GM15510 (cell line): ENCODE results near the gene CMC2.

Experiments used
- POLR2A ChIP-seq: IDR thresholded peaks from 3 replicates; pipeline ENCODE4 v1.6.1; 2011; ENCODE audit warnings: borderline replicate concordance; ENCODE audit not compliant: insufficient read length; ENCODE audit errors: extremely low read depth

CMC2 gene

GRCh38 chr16:80992676-80993293, 13.9 kb downstream of the CMC2 start:
- no peak for TF ChIP-seq POLR2A

- no peak for TF ChIP-seq POLR2A
Measured at GRCh38 chr16:80991792-80992430, 14.8 kb downstream of the CMC2 start.

GRCh38 chr16:80990978-80991377, 15.7 kb downstream of the CMC2 start:
- TF ChIP-seq POLR2A, result no peak

GRCh38 chr16:80990577-80990976, 16.1 kb downstream of the CMC2 start:
- no peak for TF ChIP-seq POLR2A

GRCh38 chr16:80989801-80990200, 16.9 kb downstream of the CMC2 start:
- no peak for TF ChIP-seq POLR2A

- TF ChIP-seq POLR2A, result no peak
Measured at GRCh38 chr16:80988756-80989155, 17.9 kb downstream of the CMC2 start.

GRCh38 chr16:80986557-80986956, 20.1 kb downstream of the CMC2 start:
- TF ChIP-seq POLR2A, result no peak

- no peak for TF ChIP-seq POLR2A
Measured at GRCh38 chr16:80985611-80986010, 21.1 kb downstream of the CMC2 start.

GRCh38 chr16:80984124-80984892, 22.4 kb downstream of the CMC2 start:
- TF ChIP-seq POLR2A, result no peak

GRCh38 chr16:80982646-80983045, 24.0 kb downstream of the CMC2 start:
- no peak for TF ChIP-seq POLR2A

GRCh38 chr16:80981103-80981502, 25.6 kb downstream of the CMC2 start:
- TF ChIP-seq POLR2A, result no peak

- TF ChIP-seq POLR2A, result no peak
Measured at GRCh38 chr16:80976946-80977345, 29.7 kb downstream of the CMC2 start.

- no peak for TF ChIP-seq POLR2A
Measured at GRCh38 chr16:80974649-80975376, 31.9 kb downstream of the CMC2 start.

GRCh38 chr16:80973991-80974390, 32.7 kb downstream of the CMC2 start:
- no peak for TF ChIP-seq POLR2A

- TF ChIP-seq POLR2A, result no peak
Measured at GRCh38 chr16:80972611-80973010, 34.1 kb downstream of the CMC2 start.
